HFF-Myc (cell line): ENCODE measurements around the gene PDCD2L.

Experiments used
- DNase-seq: peaks from one replicate; pipeline ENCODE4 v3.0.0-alpha.2; 2011; ENCODE audit warnings: low read depth; ENCODE audit errors: extremely low read depth
- H3K4me3 ChIP-seq: replicated peaks from 2 replicates; pipeline ENCODE4 v1.5.1; 2011; ENCODE audit warnings: low read depth, mild to moderate bottlenecking, control low read depth, low read length
- CTCF ChIP-seq: IDR thresholded peaks from 2 replicates; pipeline ENCODE4 v1.5.1; 2012; ENCODE audit warnings: mild to moderate bottlenecking, low read depth, low read length, control low read depth; ENCODE audit errors: missing control alignments

Gene PDCD2L

GRCh38 chr19:34430738-34431625, 26.8 kb downstream of the PDCD2L start:
- H3K4me3 ChIP-seq, result peak overlapping the region; percentile 91
- TF ChIP-seq CTCF, result peak; percentile 77
- DNase-seq, result peak; percentile 33

GRCh38 chr19:34431681-34432402, 27.6 kb downstream of the PDCD2L start:
- no peak overlapping the region; the same call in 1 of the 2 replicates for H3K4me3 ChIP-seq
- TF ChIP-seq CTCF, result no peak
- no peak for DNase-seq

- no peak for DNase-seq
- no peak for TF ChIP-seq CTCF
- H3K4me3 ChIP-seq, result no peak overlapping the region
Measured at GRCh38 chr19:34432797-34433196, 28.6 kb downstream of the PDCD2L start.

GRCh38 chr19:34436716-34437115, 32.5 kb downstream of the PDCD2L start:
- no peak for DNase-seq
- no peak for TF ChIP-seq CTCF
- no peak overlapping the region for H3K4me3 ChIP-seq

- no peak overlapping the region for H3K4me3 ChIP-seq
- no peak for TF ChIP-seq CTCF
- no peak for DNase-seq
Measured at GRCh38 chr19:34448191-34448590, 44.0 kb downstream of the PDCD2L start.

- DNase-seq, result no peak
- TF ChIP-seq CTCF, result no peak
- H3K4me3 ChIP-seq, result no peak overlapping the region
Measured at GRCh38 chr19:34452723-34453122, 48.5 kb downstream of the PDCD2L start.
